ENCODE measurements around the gene CCDC148. TPM values are rescaled to one million over a fixed set of nuclear protein-coding genes. Genes with fewer than 3 reads are reported as not detected.

CCDC148 gene
- polyA plus RNA-seq, 1 experiment, result 0.22 TPM

DNA sequence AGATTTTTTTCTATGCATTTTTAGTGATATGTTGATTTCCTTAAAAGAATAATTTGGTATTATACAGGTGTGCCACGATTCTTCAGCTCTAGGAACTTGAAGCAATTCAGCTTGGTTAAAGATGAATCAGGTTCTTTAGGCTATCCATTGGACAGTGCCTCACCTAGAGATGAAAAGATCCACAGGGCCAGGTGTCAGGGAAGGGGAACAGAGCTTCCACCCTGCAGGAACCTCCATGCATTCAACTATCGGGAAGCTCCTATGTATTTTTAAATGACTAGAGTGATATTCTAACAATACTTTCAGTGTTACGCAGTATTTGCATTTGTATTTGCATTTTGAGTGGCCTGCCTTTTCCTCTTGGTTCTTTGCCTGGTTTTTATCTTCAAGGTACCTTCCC is 40.4 kb upstream of the CCDC148 start:
- POLR2A ChIA-PET, result no interaction called here
- no peak for DNase-seq (ENCODE audit: low read depth, low spot score)
- CTCF ChIA-PET, result interaction anchor here (1.3 to 1.6 kb wide), 2 partner anchors 9 to 249 kb away, joined by 3 read pairs; no protein-coding TSS in a partner anchor
- H3K4me3 ChIP-seq (ENCODE audit: low read depth, low read length), result no peak overlapping the region
- H3K9me3 ChIP-seq (ENCODE audit: control insufficient read depth, insufficient read depth, low read length), result no peaks in the 10 kb centered on the region
- TF ChIP-seq, protein P1, sequence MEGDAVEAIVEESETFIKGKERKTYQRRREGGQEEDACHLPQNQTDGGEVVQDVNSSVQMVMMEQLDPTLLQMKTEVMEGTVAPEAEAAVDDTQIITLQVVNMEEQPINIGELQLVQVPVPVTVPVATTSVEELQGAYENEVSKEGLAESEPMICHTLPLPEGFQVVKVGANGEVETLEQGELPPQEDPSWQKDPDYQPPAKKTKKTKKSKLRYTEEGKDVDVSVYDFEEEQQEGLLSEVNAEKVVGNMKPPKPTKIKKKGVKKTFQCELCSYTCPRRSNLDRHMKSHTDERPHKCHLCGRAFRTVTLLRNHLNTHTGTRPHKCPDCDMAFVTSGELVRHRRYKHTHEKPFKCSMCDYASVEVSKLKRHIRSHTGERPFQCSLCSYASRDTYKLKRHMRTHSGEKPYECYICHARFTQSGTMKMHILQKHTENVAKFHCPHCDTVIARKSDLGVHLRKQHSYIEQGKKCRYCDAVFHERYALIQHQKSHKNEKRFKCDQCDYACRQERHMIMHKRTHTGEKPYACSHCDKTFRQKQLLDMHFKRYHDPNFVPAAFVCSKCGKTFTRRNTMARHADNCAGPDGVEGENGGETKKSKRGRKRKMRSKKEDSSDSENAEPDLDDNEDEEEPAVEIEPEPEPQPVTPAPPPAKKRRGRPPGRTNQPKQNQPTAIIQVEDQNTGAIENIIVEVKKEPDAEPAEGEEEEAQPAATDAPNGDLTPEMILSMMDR (IDR thresholded peaks at IDR 0.05; ENCODE audit: low read depth, low read length), result no peak
- H3K27ac ChIP-seq (ENCODE audit: low read depth, low read length), result no peak overlapping the region
- H3K27me3 ChIP-seq (ENCODE audit: control insufficient read depth, insufficient read depth, low read length), result no peaks in the 10 kb centered on the region

DNA sequence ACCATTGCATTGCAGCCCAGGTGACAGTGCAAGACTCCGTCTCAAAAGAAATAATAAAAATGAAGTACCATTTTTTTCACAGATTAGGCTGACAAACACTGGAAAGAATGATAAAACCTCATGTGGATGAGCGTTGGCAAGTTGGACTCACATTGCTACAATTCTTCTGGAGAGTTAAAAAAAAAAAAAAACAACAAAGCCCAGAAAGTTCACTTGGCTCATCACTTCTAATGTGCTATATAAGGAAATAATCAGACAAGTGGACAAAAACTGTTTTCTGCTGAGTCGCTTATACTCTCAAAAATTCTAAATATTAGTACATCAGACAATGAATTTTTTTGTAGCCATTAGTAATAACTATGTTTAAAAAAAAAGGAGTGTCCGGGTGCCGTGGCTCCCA is 38.6 kb upstream of the CCDC148 start:
- ChIA-PET POLR2A (no interaction called here), CTCF (no interaction called here)
- H3K9me3 ChIP-seq (ENCODE audit: control insufficient read depth, insufficient read depth, low read length), result no peaks in the 10 kb centered on the region
- no peaks in the 10 kb centered on the region for H3K27me3 ChIP-seq (ENCODE audit: control insufficient read depth, insufficient read depth, low read length)
- no peak overlapping the region for H3K27ac ChIP-seq (ENCODE audit: low read depth, low read length)
- H3K4me3 ChIP-seq (ENCODE audit: low read depth, low read length), result no peak overlapping the region
- TF ChIP-seq, protein P1 (IDR thresholded peaks at IDR 0.05; ENCODE audit: low read depth, low read length), result no peak
- no peak for DNase-seq (ENCODE audit: low read depth, low spot score)

DNA sequence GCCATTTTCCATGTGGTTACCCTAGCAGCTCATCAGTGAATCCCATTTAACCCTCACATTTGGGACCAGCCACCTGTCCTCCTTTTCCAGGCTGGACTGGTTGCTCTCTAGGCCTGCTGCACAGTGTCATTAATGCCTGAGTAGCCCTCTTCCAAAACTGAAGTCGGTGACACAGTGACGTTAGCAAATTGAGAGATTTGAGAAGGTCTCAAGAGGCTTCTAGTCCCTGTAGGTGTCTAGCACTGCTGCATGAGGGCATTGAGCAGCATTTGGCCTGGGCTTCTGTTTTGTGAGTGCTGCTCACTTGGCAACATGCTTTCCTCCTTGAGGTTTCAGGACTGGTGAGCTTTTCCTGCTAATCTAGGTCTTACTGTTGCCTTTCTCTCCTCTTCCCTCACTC is 36.9 kb upstream of the CCDC148 start:
- no peak overlapping the region for H3K27ac ChIP-seq (ENCODE audit: low read depth, low read length)
- H3K9me3 ChIP-seq (ENCODE audit: control insufficient read depth, insufficient read depth, low read length), result no peaks in the 10 kb centered on the region
- CTCF ChIA-PET, result no interaction called here
- no peaks in the 10 kb centered on the region for H3K27me3 ChIP-seq (ENCODE audit: control insufficient read depth, insufficient read depth, low read length)
- DNase-seq (ENCODE audit: low read depth, low spot score), result no peak
- POLR2A ChIA-PET, result no interaction called here
- H3K4me3 ChIP-seq (ENCODE audit: low read depth, low read length), result no peak overlapping the region
- TF ChIP-seq, protein P1 (IDR thresholded peaks at IDR 0.05; ENCODE audit: low read depth, low read length), result no peak

DNA sequence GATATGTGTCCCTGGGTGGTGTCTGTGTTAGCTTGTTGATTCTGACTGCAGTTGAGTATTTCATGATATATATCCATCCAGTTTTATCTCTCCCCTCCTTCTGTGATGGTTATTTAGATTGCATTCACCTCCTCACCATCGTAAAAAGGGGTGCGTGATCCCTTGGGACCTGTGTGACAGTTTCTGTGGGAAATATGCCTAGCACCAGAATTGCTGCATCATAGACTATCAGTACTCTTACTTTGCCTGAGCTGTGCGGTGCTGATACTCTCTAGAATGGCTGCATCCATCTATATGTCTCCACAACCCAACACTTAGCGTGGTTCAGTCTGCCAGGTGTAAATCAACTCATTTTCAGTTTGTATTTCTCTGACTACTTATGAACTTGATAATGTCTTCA is 34.5 kb upstream of the CCDC148 start:
- no peaks in the 10 kb centered on the region for H3K27me3 ChIP-seq (ENCODE audit: control insufficient read depth, insufficient read depth, low read length)
- H3K27ac ChIP-seq (ENCODE audit: low read depth, low read length), result no peak overlapping the region
- no peaks in the 10 kb centered on the region for H3K9me3 ChIP-seq (ENCODE audit: control insufficient read depth, insufficient read depth, low read length)
- no peak for DNase-seq (ENCODE audit: low read depth, low spot score)
- ChIA-PET POLR2A (no interaction called here), CTCF (interaction anchor here (2.1 kb wide), 1 partner anchor 264 kb away, joined by 6 read pairs; no protein-coding TSS in a partner anchor)
- TF ChIP-seq, protein P1 (IDR thresholded peaks at IDR 0.05; ENCODE audit: low read depth, low read length), result no peak
- no peak overlapping the region for H3K4me3 ChIP-seq (ENCODE audit: low read depth, low read length)

DNA sequence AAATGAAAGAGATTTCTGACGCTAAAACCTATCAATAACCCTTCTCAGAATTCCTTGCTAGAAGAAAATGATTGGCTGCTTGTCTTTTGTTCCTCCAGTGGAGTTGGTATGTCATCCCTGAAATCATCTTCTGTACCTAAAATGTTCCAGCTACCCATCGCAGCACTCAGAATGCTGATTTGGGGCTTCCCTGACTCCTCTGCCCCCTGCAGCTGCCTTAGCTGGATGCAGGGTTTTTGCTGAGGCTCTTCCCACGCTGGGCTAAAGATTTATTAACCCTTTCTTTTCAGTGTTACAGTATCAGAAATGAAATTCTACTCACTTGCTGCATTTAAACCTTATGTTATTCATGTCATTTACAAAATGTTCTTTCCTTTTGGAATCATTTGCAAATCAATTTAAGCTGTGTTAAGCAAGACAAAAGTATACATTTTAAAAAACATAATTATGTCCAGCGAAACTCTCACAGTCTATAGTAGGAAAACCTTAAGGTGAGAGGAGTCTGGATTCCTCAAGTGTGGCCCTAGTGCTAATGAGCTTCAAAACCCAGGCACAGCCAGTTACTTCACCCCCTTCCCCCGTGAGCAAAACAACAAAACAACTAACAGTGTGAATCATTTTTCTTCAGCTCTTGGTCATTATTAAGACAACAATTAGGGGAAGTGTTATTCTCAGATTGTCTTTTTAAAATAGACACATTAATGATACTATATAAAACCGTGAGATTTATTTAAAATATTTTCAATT is 33.0 kb upstream of the CCDC148 start:
- TF ChIP-seq, protein P1 (IDR thresholded peaks at IDR 0.05; ENCODE audit: low read depth, low read length), result no peak
- no peak for DNase-seq (ENCODE audit: low read depth, low spot score)
- Histone ChIP-seq H3K9me3 (ENCODE audit: control insufficient read depth, insufficient read depth, low read length) (no peaks in the 10 kb centered on the region), H3K4me3 (ENCODE audit: low read depth, low read length) (no peak overlapping the region), H3K27me3 (ENCODE audit: control insufficient read depth, insufficient read depth, low read length) (no peaks in the 10 kb centered on the region), H3K27ac (ENCODE audit: low read depth, low read length) (no peak overlapping the region)
- ChIA-PET POLR2A (no interaction called here), CTCF (interaction anchor here (0.6 to 2.1 kb wide), 2 partner anchors 66 to 265 kb away, joined by 4 to 6 read pairs; no protein-coding TSS in a partner anchor)
